Measurements from ENCODE around the gene XPC.

Gene XPC

DNA sequence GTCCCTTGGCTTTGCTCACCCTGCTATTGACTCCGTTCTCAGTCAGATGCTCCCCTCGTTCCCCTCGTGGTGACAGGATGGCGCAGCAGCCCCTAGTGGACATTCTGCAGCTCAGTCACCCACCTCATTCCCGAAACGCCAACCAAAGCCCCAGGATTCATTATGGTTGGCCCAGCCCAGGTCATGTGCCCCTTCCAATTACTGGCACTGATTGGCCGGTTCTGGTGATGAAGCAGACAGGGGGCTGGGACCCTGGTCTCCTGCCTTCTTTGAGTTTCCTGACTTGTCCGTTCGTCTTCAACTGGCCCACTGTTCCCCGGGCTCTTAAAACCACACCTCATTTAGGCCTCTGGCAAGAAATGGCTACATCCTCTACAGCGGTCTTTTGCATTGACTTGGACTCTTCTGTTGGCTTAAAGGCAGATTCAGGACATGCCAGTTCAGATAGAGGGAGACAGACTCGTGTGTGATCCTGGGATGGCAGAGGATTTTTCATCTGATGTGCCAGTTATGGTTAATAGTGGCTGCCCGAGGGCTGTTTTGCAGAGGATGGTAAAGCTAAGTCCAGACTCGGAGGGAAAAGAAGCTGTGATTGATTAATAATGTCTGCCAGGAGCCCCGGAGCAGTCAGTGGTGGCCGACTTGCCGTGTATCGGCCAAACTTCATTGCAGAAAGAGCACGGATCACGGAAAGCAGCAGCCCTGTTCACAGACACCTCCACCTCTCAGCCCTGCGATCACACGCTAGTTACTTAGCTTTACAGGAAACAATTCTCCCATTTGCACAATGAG, 38.1 kb upstream of the XPC start:
- ATAC-seq (ENCODE audit: insufficient read depth, low read depth): peak; percentile 54; the same call in 1 of the 3 replicates
- no peak overlapping the region for H3K9ac ChIP-seq (ENCODE audit: low read depth, low read length)
- no peak overlapping the region for H2AFZ ChIP-seq (ENCODE audit: low read depth, low read length)
- no peak overlapping the region for H3K4me3 ChIP-seq (ENCODE audit: low read depth in 1 of 2, low read length in 2 of 2)
- H3K4me2 ChIP-seq (ENCODE audit: insufficient read depth, low read length): no peak overlapping the region
- no peaks in the 10 kb centered on the region for H3K36me3 ChIP-seq (ENCODE audit: insufficient read depth, low read length)
- H4K20me1 ChIP-seq (ENCODE audit: insufficient read depth, low read length): no peaks in the 10 kb centered on the region
- H3K9me3 ChIP-seq (ENCODE audit: insufficient read depth, low read length, severe bottlenecking): peaks cover 5% of the 10 kb centered on the region
- no peak for TF ChIP-seq EZH2 (IDR thresholded peaks at IDR 0.05; ENCODE audit: borderline replicate concordance, low read depth, low read length, severe bottlenecking)
- TF ChIP-seq, protein P1, sequence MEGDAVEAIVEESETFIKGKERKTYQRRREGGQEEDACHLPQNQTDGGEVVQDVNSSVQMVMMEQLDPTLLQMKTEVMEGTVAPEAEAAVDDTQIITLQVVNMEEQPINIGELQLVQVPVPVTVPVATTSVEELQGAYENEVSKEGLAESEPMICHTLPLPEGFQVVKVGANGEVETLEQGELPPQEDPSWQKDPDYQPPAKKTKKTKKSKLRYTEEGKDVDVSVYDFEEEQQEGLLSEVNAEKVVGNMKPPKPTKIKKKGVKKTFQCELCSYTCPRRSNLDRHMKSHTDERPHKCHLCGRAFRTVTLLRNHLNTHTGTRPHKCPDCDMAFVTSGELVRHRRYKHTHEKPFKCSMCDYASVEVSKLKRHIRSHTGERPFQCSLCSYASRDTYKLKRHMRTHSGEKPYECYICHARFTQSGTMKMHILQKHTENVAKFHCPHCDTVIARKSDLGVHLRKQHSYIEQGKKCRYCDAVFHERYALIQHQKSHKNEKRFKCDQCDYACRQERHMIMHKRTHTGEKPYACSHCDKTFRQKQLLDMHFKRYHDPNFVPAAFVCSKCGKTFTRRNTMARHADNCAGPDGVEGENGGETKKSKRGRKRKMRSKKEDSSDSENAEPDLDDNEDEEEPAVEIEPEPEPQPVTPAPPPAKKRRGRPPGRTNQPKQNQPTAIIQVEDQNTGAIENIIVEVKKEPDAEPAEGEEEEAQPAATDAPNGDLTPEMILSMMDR (IDR thresholded peaks at IDR 0.05; ENCODE audit: borderline replicate concordance, extremely low read depth, low read length, poor library complexity, severe bottlenecking): peak; percentile 49
- H3K27ac ChIP-seq (ENCODE audit: low read length): no peak overlapping the region
- no peaks in the 10 kb centered on the region for H3K4me1 ChIP-seq (ENCODE audit: insufficient read depth, low read length)
- H3K27me3 ChIP-seq (ENCODE audit: insufficient read depth, low read length, poor library complexity): no peaks in the 10 kb centered on the region
- H3K79me2 ChIP-seq (ENCODE audit: insufficient read depth, low read length): no peaks in the 10 kb centered on the region
- peak; percentile 16 for DNase-seq

DNA sequence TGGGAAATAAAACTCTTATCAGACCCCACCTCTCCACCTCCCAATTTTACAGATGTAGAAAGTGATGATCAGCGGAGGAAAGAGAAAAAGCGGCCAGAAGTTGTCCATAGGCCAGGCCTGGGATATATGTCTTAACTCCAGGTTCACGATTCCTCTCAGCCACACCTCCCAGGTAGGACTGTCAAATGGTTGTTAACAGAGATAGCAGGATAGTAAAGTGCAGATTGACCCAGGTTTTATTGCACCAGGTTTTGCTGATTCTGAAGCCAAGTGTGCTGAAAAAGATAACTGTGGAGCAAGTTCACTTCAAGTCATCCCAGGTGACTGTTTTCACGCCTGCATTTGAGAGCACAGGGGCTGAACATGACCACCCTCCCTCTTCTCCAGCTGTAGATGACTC, 36.4 kb upstream of the XPC start:
- Histone ChIP-seq H3K27me3 (ENCODE audit: insufficient read depth, low read length, poor library complexity) (no peaks in the 10 kb centered on the region), H3K36me3 (ENCODE audit: insufficient read depth, low read length) (no peaks in the 10 kb centered on the region), H3K4me3 (ENCODE audit: low read depth in 1 of 2, low read length in 2 of 2) (no peak overlapping the region), H2AFZ (ENCODE audit: low read depth, low read length) (no peak overlapping the region), H3K4me1 (ENCODE audit: insufficient read depth, low read length) (no peaks in the 10 kb centered on the region), H3K4me2 (ENCODE audit: insufficient read depth, low read length) (no peak overlapping the region), H3K9me3 (ENCODE audit: insufficient read depth, low read length, severe bottlenecking) (no peaks in the 10 kb centered on the region), H3K27ac (ENCODE audit: low read length) (no peak overlapping the region), H4K20me1 (ENCODE audit: insufficient read depth, low read length) (no peaks in the 10 kb centered on the region), H3K79me2 (ENCODE audit: insufficient read depth, low read length) (no peaks in the 10 kb centered on the region), H3K9ac (ENCODE audit: low read depth, low read length) (no peak overlapping the region)
- ATAC-seq (ENCODE audit: insufficient read depth, low read depth): no peak
- TF ChIP-seq EZH2 (IDR thresholded peaks at IDR 0.05; ENCODE audit: borderline replicate concordance, low read depth, low read length, severe bottlenecking): no peak
- no peak for DNase-seq

DNA sequence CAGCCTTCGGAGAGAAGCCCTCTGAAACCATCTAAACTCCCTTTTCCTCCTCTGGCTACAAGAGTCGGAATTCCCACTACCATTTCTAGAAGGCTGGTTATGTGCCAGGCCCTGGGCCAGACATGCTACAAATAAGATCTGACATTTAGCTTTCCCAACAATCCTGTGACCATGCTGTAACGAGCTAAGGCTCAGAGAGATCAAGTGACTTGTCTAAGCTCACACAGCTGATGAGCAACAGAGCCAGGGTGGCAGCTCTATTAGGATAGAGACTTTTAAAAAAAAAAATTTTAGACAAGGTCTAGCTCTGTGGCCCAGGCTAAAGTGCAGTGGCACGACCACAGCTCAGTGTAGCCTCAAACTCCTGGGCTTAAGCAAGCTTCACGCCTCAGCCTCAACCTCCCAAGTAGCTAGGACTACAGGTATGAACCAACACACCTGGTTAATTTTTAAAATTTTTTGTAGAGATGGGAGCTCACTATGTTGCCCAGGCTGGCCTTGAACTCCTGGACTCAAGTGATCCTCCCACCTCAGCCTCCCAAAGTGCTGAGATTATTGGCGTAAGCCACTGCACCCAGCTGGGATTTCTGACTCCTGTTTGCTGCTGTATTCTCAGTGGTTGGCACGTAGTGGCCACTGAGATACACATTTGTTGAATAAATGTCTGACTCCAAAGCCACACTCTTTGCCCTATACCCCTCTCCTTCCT, 34.8 kb upstream of the XPC start:
- H3K36me3 ChIP-seq (ENCODE audit: insufficient read depth, low read length): no peaks in the 10 kb centered on the region
- DNase-seq (no peak), ATAC-seq (ENCODE audit: insufficient read depth, low read depth) (no peak)
- H3K9ac ChIP-seq (ENCODE audit: low read depth, low read length): no peak overlapping the region
- H3K79me2 ChIP-seq (ENCODE audit: insufficient read depth, low read length): no peaks in the 10 kb centered on the region
- no peak overlapping the region for H2AFZ ChIP-seq (ENCODE audit: low read depth, low read length)
- H3K4me2 ChIP-seq (ENCODE audit: insufficient read depth, low read length): no peak overlapping the region
- H3K4me3 ChIP-seq (ENCODE audit: low read depth in 1 of 2, low read length in 2 of 2): no peak overlapping the region
- no peaks in the 10 kb centered on the region for H3K4me1 ChIP-seq (ENCODE audit: insufficient read depth, low read length)
- no peaks in the 10 kb centered on the region for H3K27me3 ChIP-seq (ENCODE audit: insufficient read depth, low read length, poor library complexity)
- no peak overlapping the region for H3K27ac ChIP-seq (ENCODE audit: low read length)
- TF ChIP-seq EZH2 (IDR thresholded peaks at IDR 0.05; ENCODE audit: borderline replicate concordance, low read depth, low read length, severe bottlenecking): no peak
- TF ChIP-seq, protein P1 (IDR thresholded peaks at IDR 0.05; ENCODE audit: borderline replicate concordance, extremely low read depth, low read length, poor library complexity, severe bottlenecking): no peak
- no peaks in the 10 kb centered on the region for H3K9me3 ChIP-seq (ENCODE audit: insufficient read depth, low read length, severe bottlenecking)
- H4K20me1 ChIP-seq (ENCODE audit: insufficient read depth, low read length): no peaks in the 10 kb centered on the region

DNA sequence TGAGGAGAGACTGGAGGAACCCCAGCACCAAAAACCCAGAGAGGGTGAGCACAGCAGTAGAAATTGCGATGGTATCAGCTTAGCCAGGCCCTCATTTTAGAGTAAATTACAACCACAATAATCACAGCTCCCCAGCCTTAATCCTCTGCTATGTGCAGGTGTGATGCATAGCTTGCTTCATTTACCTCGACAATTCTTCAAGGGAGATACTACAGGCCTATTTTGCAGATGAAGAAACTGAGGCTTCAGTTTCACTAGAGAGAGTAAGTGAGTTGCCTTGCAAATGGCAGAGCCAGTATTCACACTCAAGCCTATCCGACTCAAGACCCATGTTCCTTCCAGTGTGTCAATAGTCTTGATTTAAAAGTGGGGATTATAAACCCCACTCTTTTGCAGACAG, 33.6 kb upstream of the XPC start:
- no peak overlapping the region for H3K9ac ChIP-seq (ENCODE audit: low read depth, low read length)
- H3K79me2 ChIP-seq (ENCODE audit: insufficient read depth, low read length): no peaks in the 10 kb centered on the region
- no peak overlapping the region for H3K27ac ChIP-seq (ENCODE audit: low read length)
- H3K4me1 ChIP-seq (ENCODE audit: insufficient read depth, low read length): no peaks in the 10 kb centered on the region
- DNase-seq (no peak), ATAC-seq (ENCODE audit: insufficient read depth, low read depth) (no peak)
- no peak overlapping the region for H2AFZ ChIP-seq (ENCODE audit: low read depth, low read length)
- no peaks in the 10 kb centered on the region for H3K27me3 ChIP-seq (ENCODE audit: insufficient read depth, low read length, poor library complexity)
- H3K4me2 ChIP-seq (ENCODE audit: insufficient read depth, low read length): no peak overlapping the region
- no peaks in the 10 kb centered on the region for H3K9me3 ChIP-seq (ENCODE audit: insufficient read depth, low read length, severe bottlenecking)
- TF ChIP-seq, protein P1 (IDR thresholded peaks at IDR 0.05; ENCODE audit: borderline replicate concordance, extremely low read depth, low read length, poor library complexity, severe bottlenecking): no peak
- TF ChIP-seq EZH2 (IDR thresholded peaks at IDR 0.05; ENCODE audit: borderline replicate concordance, low read depth, low read length, severe bottlenecking): no peak
- H3K36me3 ChIP-seq (ENCODE audit: insufficient read depth, low read length): no peaks in the 10 kb centered on the region
- H3K4me3 ChIP-seq (ENCODE audit: low read depth in 1 of 2, low read length in 2 of 2): no peak overlapping the region
- no peaks in the 10 kb centered on the region for H4K20me1 ChIP-seq (ENCODE audit: insufficient read depth, low read length)

Data from DND-41 (cell line).